ENCODE results near the gene AKR1C1.
"Not testable (repeated sequence)": the region's sequence is repeated elsewhere in the genome, so short reads cannot be mapped to it uniquely, and the experiment has no call there.

AKR1C1 gene

DNA sequence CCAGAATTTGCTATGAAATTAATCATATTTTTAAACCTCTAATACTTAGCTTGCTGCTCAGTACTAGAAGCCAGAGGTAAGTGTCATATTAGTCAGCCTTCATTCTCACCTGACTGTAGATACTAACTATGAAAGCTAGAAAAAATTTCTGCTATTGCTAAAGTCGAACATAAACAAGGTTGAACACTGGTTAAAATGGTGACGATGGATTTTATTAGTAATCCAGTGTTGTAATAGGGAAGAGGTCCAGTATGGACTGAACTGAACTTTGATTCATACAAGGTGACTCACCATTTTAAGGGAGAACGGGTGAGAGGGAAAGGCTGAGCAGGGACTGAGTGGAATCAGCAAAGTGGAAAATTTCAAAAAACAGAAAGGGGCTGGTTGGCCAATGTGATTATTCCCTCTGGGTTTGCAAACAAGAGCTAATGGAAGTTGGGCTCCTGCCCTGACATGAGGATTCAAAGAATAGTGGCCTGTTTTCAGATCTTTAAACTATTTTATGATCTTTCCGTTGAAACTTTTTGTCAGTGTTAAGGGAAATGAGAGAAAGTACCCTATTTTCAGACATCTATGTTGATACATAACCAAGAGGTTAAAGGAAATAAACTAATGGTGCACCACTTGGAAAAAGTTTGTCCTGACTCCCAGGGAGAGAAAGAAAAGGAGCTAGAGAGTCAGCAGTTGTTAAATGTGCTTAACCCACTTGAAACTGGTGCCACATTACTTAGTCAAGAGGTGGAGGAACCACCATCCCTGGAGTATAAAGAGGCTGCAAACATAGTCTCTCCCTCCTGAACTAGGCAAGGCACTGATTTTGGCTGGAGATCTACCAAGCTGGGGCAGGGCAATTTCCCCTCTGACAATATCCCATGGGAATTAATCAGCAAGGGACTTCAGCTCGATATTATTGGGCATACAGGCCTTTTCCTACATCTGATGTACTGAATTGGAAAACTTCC is 15.3 kb upstream of the AKR1C1 start:
- peak; percentile 30 for DNase-seq

DNA sequence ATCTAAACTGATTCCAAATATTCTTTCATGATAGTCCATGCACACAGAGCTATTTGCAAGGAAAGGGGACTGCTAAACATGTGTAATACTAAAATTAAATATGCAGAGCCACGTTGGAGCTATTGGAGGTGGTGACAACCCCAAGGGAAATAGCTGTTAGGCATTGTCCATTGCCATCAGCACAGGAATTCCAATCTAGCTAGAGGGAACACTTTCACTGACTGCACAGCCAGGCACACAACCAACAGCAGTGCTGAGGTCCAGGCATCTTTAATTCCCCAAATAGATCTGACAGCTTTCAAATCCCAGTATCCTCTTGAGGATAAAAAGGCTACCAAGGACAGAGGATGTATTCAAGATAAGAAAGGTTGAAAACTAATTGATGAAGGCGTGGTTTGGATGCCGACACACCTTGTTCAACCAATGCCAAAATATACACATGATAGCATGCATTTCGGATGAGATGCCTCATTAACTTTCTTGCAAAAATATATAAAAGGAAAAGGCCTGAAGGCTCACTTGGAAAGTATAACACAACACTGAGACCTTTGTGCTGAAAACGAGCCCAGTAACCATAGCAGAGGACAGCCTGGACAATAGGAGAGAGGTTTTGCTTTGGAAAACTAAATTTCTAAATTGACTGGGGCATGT is 11.6 kb upstream of the AKR1C1 start:
- not testable (repeated sequence) for DNase-seq

DNA sequence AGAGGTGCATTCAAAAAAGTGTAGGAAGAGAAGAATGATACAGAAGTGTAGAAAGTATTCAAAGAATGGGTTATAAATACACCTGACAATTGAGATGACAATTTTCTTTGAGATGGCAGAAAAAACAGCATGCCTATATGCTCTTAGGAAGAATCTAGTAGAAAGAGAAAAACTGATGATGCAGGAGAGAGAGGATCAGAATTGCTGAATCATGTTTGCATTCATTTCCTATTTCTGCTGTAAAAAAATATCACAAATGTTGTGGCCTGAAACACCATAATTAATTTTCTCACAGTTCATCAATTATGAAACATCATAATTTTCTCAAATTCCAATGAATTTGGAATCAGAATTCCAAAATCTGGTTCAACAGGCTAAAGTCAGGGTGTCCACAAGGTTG is 9.8 kb upstream of the AKR1C1 start:
- no peak for DNase-seq

DNA sequence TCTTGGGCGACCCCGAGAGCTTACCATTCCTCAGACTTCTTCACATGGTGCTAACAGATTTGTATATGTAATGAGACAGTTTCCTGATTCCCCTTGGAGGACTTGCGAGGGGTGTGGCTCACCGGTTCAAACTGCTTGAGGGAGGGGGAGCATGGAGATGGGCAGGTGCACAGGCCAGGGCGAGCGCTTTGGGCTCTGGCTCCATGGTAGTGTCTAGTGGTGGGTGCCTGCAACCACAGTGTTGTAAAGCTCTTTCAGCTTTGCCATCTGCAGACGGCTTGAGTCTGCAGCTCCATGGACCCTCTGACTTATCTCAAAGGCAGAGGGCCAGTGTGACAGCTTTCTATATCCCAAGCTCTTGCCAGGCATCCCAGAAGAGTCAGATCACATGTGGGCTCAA is 7.1 kb upstream of the AKR1C1 start:
- not testable (repeated sequence) for DNase-seq

DNA sequence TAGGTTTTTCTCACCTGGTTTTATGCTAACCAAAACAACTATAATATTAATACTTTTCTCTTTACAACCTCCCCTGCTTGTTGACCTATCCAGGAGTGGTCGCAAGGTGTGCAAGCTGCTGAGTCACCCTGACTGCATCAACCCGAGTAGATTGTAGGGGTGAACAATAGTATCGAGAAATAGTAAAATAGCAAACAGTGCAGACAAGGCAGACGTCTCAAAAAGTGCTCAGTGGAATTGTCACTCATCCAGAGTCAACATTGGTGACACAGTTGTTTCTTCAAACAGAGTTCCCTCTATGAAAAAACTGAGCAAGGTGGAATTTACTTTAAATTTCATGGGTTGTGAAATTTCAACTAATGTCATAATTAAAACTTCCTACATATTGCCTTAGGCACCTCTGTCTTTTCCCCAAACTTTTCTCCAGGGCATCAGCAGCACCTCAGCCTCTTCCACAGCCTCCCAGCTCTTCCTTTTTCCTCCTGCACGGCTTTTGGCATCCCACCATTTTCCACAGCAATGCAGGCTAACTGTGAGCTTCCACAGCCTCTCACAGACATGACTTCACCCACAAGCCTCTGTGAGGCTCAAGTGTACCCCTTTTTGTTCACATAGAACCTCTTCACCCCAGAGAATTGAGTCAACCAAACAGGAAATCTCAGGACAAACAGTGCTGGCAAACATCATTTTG is 6.1 kb upstream of the AKR1C1 start:
- DNase-seq: not testable (repeated sequence)

DNA sequence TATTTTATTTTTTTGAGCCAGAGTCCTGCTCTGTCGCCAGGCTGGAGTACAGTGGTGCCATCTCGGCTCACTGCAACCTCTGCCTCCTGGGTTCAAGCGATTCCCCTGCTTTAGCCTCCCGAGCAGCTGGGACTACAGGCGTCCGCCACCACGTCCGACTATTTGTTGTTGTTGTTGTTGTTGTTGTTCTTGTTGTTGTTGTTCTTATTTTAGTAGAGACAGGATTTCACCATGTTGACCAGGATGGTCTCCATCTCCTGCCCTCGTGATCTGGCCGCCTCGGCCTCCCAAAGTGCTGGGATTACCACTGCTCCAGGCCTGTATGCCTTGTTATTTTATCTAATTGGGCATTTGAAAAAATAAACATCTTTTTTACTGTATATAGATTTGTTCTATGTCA is 1.7 kb upstream of the AKR1C1 start:
- DNase-seq: not testable (repeated sequence)

DNA sequence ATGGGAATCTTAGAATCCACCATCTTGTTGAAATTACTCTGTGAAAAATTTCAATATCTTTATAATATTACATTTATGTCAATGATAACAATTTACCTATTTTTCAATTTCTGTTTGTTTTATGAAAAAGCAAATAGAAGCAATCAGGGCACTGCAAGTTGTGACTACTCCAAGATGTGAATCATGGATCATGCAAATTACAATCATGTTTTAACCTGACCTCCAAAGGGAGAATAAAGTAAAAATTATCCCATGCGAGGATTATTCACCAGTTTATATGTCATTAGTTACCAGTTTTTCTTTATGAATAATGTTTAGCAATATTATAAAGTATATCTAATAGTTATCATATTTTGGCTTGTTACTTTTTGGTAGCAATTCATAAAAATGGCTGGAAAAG is 907 bp upstream of the AKR1C1 start:
- not testable (repeated sequence) for DNase-seq

DNA sequence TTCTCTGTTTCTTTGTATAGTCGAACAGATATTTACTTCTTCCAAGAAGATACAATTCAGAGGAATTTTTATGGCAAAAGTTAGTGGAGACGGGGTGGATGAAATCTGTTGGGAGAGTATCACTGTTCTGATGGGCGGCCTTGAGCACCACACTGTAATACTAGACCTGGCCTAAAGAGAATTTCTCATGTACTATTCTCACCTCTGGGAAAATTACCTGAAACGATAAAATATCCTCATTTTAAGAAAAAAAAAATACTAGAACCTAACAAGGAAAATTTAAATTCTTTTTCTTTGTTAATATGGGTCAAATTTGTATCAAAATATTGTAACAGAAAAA is 570 bp downstream of the AKR1C1 start:
- not testable (repeated sequence) for DNase-seq

DNA sequence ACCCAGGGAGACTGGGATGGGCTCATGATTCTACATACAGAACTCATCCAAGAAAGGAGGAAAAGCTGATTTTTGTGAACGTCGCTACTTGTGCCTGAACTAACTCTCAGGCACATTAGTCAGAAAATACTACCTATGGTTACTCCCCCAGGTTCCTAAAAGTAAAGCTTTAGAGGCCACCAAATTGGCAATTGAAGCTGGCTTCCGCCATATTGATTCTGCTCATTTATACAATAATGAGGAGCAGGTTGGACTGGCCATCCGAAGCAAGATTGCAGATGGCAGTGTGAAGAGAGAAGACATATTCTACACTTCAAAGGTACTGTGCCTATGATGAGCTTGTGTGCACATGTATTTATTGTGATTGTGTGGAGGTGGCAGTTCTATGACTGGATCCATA is 2.5 kb downstream of the AKR1C1 start:
- DNase-seq: not testable (repeated sequence)

DNA sequence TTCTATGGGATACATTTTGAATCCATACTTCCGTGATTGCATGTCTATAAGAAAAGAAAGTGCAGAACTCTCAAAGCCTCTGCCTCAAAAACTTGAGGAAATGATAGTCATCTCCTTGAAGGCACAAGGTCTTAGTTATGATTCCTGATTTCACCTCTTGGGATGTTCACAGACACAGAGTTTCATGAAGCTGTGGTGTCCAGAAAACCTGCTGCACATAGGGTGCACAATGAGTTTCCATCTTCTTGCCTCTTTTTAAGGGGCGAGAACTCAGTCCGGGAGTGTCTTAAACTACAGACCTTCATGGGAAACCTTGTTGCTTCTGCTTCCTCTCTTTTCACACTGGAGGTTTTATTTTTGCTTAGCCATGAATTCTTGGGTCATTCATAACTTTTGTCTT is 4.0 kb downstream of the AKR1C1 start:
- not testable (repeated sequence) for DNase-seq

DNA sequence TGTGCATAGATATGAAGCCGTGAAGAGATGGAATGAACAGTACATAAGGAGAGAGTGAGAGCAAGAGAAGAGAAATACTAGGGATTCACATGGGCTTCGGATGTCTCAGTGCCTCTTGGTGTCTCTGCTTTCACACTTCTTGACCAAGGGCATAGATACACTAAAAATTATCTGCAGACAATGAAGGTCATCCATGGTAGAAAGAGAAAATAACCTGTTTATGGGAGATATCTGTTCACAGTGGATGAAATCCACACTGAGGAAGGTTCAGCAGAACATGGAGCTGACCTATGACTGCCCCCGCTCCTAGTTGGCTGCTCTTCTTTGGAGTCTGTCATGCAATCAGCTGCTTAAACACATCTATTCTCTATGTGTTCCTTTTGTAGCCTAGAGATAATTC is 6.1 kb downstream of the AKR1C1 start:
- not testable (repeated sequence) for DNase-seq

DNA sequence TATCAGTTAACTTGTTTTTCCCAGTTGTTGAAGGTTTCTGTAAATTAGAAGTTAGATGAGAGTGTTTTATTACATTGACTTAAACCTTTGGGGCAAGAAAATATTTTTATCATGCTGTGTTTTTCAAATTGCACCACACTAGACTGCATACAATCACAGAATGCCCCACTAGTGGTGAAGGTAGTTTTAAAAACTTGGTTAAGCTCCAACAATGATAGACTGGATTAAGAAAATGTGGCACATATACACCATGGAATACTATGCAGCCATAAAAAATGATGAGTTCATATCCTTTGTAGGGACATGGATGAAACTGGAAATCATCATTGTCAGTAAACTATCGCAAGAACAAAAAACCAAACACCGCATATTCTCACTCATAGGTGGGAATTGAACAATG is 7.1 kb downstream of the AKR1C1 start:
- DNase-seq: not testable (repeated sequence)

DNA sequence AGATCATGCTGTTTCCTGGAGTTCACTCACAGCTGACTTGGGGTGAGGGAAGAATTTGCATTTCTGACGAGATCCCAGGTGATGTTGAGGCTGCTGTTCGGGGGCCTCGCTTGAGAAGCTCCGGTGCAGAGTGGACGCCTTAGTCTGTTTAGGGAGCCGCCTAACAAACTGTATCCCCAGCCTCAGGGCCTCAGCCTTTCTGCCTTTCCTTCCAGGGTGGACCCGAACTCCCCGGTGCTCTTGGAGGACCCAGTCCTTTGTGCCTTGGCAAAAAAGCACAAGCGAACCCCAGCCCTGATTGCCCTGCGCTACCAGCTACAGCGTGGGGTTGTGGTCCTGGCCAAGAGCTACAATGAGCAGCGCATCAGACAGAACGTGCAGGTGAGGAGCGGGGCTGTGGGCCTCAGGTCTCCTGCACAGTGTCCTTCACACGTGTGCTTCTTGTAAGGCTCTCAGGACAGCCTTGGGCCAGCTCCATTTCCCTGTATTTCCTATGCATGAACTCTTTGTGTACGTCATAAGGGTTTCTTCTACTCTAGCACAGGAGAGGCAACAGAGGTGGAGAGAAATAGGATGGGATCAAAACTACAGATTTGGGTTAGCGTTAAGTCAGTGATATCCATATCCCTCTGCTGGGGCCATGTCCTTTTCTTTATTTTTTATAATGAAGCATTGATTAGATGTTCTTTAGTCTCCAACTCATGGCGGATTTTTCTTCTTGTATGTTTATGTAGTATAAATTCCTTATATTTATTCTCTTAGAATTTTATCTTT is 9.3 kb downstream of the AKR1C1 start:
- DNase-seq: not testable (repeated sequence)

DNA sequence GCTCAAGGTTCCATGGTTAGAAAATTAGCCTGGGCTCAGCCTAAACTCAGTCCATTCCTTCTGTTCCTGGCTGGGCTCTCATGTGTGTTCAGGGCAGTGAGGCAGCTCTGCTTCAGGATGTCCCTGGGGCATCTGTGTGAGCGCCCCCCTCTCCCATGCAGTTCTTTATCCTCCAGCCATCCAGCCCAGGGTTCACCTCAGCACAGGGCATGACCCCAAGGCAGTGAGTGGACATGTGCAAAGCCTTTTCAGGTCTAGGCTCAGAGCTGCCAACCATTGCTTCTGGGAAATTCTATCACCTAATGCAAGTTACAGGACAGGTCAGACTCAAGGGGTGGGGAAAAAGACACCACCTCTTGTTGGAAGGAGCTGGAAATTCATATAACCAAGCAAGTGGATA is 10.1 kb downstream of the AKR1C1 start:
- DNase-seq: not testable (repeated sequence)

DNA sequence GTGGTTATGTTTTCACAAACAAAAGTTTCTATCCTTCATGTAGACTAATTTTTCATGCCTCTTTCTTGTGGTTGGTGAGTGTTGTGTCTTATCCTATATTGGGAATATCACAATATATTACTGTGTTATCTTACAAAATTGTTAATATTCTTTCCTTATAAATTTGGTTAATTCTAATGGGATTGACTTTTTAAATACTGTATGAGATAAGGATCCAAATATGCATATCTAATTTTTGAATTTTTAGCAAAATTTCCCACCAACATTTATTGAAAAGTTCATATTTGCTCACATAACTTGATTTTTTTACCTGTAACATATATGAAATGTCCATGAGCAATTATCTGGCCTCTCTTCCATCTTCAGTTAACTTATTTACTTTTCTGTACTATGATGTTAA is 11.2 kb downstream of the AKR1C1 start:
- DNase-seq: not testable (repeated sequence)

DNA sequence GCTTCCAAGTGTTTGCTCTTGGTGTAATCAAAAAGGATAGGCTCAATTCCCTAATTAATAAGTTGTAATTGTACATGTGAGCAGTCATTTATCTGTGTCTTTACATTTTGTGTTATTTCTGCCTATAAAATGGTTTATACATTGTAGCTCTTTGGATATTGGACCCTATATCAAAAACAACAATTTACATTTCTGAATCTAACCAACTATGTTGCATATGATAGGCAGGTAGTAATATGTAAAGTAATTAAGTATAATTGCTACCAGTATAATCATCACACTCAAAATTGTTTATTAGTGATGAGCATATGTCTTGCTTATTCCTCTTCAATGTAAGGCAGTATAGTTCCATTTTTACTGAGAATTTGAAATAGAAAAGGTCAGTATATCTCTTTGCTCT is 13.8 kb downstream of the AKR1C1 start:
- no peak for DNase-seq

DNA sequence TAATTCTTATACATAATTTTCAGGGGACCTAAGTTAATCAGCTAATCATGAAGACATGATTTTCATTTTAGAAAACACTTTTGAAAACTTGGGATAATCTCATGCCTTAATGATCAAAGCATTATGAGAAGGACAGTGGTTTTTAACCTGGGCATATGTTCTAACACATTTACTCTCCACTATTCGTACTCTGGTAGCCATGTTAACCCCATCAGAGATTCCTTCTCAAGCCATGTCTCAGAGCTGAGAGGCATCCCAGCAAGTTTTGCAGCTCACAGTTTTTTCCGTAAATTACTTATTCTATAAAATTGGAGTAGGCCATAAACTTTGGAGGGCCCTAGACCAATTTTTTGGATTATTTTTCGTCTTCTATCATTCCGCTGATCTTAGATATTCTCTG is 15.7 kb downstream of the AKR1C1 start:
- DNase-seq: no peak

DNA sequence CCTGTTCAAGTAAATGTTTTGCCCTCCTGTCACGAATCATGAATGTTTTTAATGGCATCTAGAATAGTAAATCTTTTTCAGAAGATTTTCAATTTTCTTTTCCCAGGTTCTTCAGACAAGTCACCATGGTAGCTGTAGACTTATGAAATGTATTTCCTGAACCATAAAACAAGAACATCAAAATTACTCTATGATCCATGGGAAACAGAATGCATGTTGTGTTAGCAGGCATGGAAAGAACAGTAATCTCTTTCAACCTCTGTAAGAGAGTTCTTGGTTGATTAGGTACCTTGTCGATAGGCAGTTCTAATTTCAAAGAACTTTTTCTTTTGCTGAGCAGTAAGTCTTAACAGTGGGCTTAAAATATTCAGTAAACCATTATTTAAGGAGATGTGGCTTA is 17.6 kb downstream of the AKR1C1 start:
- no peak for DNase-seq

DNA sequence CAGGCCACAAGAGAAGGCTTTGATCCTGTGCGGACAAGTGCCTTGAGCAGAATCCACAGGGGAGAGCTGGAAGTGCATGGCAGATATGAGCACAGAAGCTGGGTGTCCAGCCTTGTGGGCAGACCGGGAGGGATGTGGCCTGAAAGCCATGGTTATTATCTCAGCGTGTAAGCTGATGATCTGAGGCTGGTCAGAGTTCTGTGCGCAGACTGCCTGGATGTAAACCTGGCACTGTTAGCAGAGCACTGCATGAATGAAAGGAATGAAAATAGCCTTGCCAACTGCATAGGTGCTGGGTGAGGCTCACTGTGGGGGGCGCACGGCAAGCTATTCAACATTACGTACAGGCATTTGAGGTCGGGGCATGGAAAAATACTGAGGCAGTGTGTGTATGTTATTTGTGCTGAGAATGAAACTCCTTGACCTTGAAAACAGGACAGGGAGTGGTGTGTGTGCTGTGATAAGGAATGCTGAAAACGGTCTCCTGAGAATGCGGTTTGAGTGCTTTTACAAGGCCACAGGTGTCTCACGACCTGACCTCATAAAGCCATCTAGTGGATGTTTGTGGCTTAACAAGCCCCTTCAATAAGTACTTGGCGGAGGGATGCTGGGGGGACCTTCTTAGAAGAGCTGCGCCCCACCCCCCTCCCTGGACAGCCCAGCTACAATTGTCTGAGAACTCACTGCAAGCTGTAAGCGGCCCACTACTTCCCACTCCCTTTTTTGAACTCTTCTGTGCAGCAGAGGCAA is 18.7 kb downstream of the AKR1C1 start:
- DNase-seq: peak; percentile 34

DNA sequence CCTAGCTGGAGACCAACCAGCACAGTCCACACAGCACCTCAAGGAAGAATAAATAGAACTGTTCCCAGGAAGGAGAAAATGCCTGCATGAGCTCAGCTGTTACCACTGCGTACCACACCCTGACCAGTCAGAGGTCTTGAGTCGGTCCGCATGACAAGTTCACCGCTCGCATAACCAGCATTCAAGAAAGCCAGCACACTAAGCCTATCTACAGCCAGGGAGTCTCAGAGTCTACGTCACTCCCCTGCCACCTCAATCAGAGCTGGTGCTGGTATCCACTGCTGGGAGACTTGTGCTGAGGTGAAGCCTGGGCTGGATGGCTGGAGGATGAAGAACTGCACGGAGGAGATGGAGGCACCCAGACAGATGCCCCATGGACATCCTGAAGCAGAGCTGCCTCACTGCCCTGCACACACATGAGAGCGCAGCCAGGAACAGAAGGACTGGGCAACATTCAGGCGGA is 19.6 kb downstream of the AKR1C1 start:
- DNase-seq: no peak

DNA sequence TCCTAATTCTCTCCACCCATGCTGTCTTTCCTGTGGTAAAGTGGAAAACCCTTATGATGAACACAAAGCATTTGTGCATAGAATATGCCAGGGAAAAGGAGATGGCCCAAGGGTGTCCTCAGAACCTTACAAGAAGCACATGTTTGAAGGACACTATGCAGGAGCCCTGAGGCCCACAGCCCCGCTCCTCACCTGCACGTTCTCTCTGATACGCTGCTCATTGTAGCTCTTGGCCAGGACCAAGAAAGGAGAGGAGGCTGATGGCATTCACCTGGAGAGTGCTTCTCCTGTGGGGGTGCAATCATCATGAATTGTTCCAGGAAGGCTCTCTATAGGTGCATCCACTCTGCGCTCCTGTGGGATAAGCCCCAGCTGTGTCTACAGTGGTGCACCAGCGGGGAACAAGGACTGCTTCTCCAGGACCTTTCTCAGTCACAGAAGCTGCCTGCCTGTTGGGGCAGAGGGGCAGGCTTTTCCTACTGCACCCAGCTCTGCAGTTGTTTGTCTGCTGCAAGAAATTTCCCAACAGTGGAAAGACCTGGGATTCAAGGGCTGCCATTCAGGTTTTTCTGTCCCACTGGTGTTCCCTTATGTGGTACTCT is 20.5 kb downstream of the AKR1C1 start:
- DNase-seq: no peak

DNA sequence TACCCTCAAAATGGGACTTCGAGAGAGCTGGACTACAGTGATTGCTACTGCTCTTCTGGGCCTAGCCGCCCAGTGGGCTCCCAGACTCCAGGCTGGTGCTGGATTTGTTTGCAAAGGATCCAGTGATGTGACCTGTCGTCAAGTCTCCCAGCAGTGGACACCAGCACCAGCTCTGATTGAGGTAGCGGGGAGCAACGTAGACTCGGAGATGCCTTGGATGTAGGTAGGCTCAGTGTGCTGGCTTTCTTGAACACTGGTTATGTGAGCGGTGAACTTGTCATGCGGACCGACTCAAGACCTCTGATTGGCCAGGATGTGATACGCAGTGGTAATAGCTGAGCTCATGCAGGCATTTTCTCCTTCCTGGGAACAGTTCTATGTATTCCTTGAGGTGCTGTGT is 21.0 kb downstream of the AKR1C1 start:
- no peak for DNase-seq
